Breast epithelium (tissue), 3 donors: ENCODE data around the gene CYP4F11.

ENCODE experiments used
- CTCF ChIP-seq, 3 donors: fragments of 450-650 bp; IDR thresholded peaks; one replicate each; pipeline ENCODE4 v1.5.1; 2016 to 2017; ENCODE audit warnings: antibody characterized with exemption in 3 of 3, mild to moderate bottlenecking in 3 of 3, moderate library complexity in 3 of 3
- POLR2A ChIP-seq: fragments of 450-650 bp; IDR thresholded peaks from one replicate; pipeline ENCODE4 v1.6.1; 2016; ENCODE audit warnings: antibody characterized with exemption, mild to moderate bottlenecking, moderate library complexity
- POLR2AphosphoS5 ChIP-seq, 3 donors: sonication (generic); formaldehyde crosslinking; IDR thresholded peaks; one replicate each; pipeline ENCODE4 v1.6.1; 2017; ENCODE audit warnings: antibody characterized with exemption in 3 of 3

- TF ChIP-seq CTCF (IDR thresholded peaks at IDR 0.05) (no peak), POLR2A (no peak), POLR2AphosphoS5 (IDR thresholded peaks at IDR 0.05) (no peak)
Measured at GRCh38 chr19:15954820-15955219, 20.5 kb upstream of the CYP4F11 start.
